GM12872 (cell line): ENCODE measurements around the gene HOXB6.

ENCODE experiments used
- CTCF ChIP-seq: IDR thresholded peaks from 3 replicates; pipeline ENCODE4 v1.5.1; 2011; ENCODE audit warnings: low read depth, mild to moderate bottlenecking, low read length, moderate library complexity; ENCODE audit not compliant: insufficient read depth

The HOXB6 gene

GRCh38 chr17:48587276-48588073 is 17.3 kb downstream of the HOXB6 start:
- no peak for TF ChIP-seq CTCF

- TF ChIP-seq CTCF = no peak
These were observed 18.2 kb downstream of the HOXB6 start for GRCh38 chr17:48586355-48587258.

- TF ChIP-seq CTCF = no peak
These were observed 20.5 kb downstream of the HOXB6 start for GRCh38 chr17:48584223-48584741.

GRCh38 chr17:48583708-48584222 is 21.0 kb downstream of the HOXB6 start:
- no peak for TF ChIP-seq CTCF

GRCh38 chr17:48582750-48583069 is 22.1 kb downstream of the HOXB6 start:
- no peak for TF ChIP-seq CTCF

GRCh38 chr17:48579760-48580554 is 24.8 kb downstream of the HOXB6 start:
- no peak for TF ChIP-seq CTCF

GRCh38 chr17:48579471-48579759 is 25.4 kb downstream of the HOXB6 start:
- no peak for TF ChIP-seq CTCF
